Activated naive CD8-positive, alpha-beta T cell treated with anti-CD3 and anti-CD28 coated beads, Interleukin-2, amount 50 U/mL, for 24 hours (primary cell): ENCODE results near the gene C10orf67.
"Not testable (repeated sequence)": the region's sequence is repeated elsewhere in the genome, so short reads cannot be mapped to it uniquely, and the experiment has no call there.

ENCODE experiments used
- ATAC-seq: fragments of 150-1000 bp; cut with Tn5 transposase; one replicate; pipeline ENCODE4 v1.10.0; 2021
- DNase-seq: peaks from one replicate; pipeline ENCODE4 v3.0.0; 2021
- H3K27ac Mint-ChIP-seq: one replicate; pipeline ENCODE4 v1.8.0; 2021; ENCODE audit warnings: mild to moderate bottlenecking, mixed read lengths
- H3K27me3 Mint-ChIP-seq: one replicate; pipeline ENCODE4 v1.8.0; 2021; ENCODE audit warnings: mixed read lengths
- H3K36me3 Mint-ChIP-seq: one replicate; pipeline ENCODE4 v1.8.0; 2021; ENCODE audit warnings: low read depth, mixed read lengths
- H3K4me1 Mint-ChIP-seq: one replicate; pipeline ENCODE4 v1.8.0; 2021; ENCODE audit warnings: mixed read lengths
- H3K4me3 Mint-ChIP-seq: one replicate; pipeline ENCODE4 v1.8.0; 2021; ENCODE audit warnings: mild to moderate bottlenecking, moderate library complexity, mixed read lengths
- H3K9me3 Mint-ChIP-seq: one replicate; pipeline ENCODE4 v1.8.0; 2021; ENCODE audit warnings: mixed read lengths

Gene C10orf67

DNA sequence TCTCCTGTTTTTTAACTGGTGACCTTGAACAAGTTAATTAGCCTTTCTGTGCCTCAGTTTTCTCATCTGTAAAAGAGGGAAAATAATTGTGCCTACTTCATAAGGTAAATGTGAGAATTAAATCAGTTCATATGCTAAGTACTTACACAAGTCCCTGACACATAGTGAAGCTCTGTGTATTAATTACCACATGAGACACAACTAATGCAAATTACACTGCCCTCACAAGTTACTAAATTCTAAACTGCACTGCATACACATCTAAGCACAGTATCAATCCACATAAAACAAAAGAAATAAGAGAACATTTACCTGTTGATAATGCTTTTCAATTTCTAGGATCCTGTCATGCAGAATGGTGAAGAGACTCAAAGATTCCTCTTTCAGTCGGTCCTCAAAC lies 22.5 kb downstream of the C10orf67 start:
- DNase-seq (no peak), ATAC-seq (no peak)
- Mint-ChIP-seq H3K27ac (no peak overlapping the region), H3K9me3 (no peaks in the 10 kb centered on the region), H3K27me3 (peaks cover 16% of the 10 kb centered on the region), H3K4me1 (peaks cover 9% of the 10 kb centered on the region), H3K36me3 (no peaks in the 10 kb centered on the region), H3K4me3 (no peak overlapping the region)

DNA sequence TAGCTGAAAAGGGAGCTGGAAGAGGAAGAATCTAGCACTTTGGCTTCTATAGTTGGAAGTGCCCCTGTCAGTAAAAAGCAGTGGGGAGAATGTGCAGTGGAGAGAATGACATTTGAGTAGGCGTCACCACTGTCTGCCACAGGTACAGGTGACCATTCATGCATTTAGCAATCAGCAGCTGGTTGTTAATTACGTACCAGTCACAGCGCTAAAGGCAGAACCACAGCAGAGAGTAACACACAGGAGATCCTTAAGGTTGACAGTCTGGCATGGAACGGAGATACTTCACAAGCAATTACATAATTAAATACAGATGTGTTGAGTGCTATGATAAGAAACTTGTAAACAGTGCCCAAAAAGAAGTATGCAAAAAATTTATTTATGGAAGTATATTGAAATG lies 24.8 kb downstream of the C10orf67 start:
- Mint-ChIP-seq H3K36me3 (no peaks in the 10 kb centered on the region), H3K27me3 (peaks cover 5% of the 10 kb centered on the region), H3K4me3 (no peak overlapping the region), H3K4me1 (peaks cover 5% of the 10 kb centered on the region), H3K9me3 (no peaks in the 10 kb centered on the region), H3K27ac (no peak overlapping the region)
- no peak for DNase-seq
- no peak for ATAC-seq

DNA sequence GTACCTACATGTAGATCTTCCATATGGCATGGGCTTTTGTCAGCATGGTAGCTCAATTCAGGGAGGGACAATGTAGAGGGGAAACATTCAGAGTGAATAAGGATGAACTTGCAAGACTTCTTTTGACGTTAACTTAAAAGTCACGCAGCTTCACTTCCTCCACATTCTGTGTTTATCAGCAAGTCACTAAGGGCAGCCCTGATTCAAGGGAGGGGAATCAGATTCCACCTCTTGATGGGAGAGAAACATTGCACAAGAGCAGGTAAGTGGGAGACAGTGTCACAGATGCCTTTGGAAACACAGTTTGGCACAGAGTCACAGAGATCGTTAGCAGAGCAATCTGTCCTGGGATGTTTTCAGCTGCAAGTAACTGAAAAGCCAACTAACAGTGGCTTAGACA lies 26.2 kb downstream of the C10orf67 start:
- DNase-seq (no peak), ATAC-seq (no peak)
- Mint-ChIP-seq H3K27ac (no peak overlapping the region), H3K36me3 (no peaks in the 10 kb centered on the region), H3K4me3 (no peak overlapping the region), H3K9me3 (no peaks in the 10 kb centered on the region), H3K27me3 (no peaks in the 10 kb centered on the region), H3K4me1 (peaks cover 5% of the 10 kb centered on the region)

DNA sequence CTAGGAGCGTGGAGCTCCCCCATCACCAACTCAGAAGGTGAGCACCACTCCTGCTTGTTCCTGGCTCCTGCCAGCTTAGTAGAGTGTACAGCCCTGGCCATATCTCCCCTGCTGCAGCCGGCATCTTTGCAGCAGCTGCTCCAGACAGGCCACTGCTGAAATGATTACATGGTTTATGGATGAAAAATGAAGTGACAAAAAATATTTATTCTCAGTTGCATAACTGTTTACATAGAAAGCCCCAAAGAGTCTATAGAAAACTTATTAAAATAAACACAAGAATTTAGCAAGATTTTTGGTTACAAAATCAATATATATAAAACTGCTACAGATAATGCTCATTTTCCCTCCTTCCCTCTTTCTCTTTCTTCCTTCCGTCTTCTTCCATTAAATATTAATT lies 27.2 kb downstream of the C10orf67 start:
- no peaks in the 10 kb centered on the region for H3K9me3 Mint-ChIP-seq
- no peaks in the 10 kb centered on the region for H3K36me3 Mint-ChIP-seq
- H3K27me3 Mint-ChIP-seq: no peaks in the 10 kb centered on the region
- no peak overlapping the region for H3K4me3 Mint-ChIP-seq
- ATAC-seq (no peak), DNase-seq (no peak)
- H3K27ac Mint-ChIP-seq: no peak overlapping the region
- peaks cover 4% of the 10 kb centered on the region for H3K4me1 Mint-ChIP-seq

DNA sequence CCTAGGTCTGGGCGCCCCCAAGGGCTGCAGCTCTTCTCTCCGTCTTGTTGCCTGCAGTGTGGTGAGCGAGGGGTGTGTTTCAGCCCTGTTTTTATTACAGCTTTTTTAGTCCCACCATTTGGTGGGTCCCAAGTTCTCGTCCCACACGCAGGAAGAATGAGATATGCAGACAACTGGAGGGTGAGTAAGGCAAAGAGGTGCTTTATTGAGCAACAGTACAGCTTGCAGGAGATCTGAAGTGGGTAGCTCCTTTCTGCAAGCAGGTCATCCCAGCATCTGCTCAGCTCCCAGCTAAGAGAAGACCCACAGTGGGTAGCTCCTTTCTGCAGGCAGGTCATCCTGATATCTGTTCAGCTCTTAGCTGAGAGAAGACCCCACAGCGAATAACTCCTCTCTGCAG lies 28.2 kb downstream of the C10orf67 start:
- Mint-ChIP-seq H3K4me3 (no peak overlapping the region), H3K36me3 (no peaks in the 10 kb centered on the region), H3K9me3 (no peaks in the 10 kb centered on the region), H3K4me1 (no peaks in the 10 kb centered on the region), H3K27me3 (no peaks in the 10 kb centered on the region), H3K27ac (no peak overlapping the region)
- no peak for ATAC-seq
- DNase-seq: no peak

DNA sequence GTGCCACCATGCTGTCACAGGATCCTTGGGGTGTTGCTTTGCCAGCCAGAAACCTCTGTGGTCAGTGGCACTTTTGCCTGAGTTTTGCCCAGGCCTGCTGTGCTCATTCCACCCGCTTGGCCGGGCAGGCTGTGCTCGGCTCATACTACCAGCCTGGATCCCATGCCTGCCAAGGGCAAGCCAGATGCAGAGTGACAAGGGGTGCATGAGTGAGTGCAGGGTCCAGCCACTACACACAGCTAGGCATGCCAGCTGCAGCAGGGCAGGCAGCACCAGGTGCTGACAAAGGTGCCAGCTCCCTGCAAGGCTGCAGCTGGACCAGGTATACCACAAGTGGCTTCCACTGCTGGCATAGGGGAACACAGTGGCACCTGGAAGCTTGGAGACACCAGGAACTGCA lies 28.6 kb downstream of the C10orf67 start:
- Mint-ChIP-seq H3K4me1 (no peaks in the 10 kb centered on the region), H3K9me3 (no peaks in the 10 kb centered on the region), H3K36me3 (no peaks in the 10 kb centered on the region), H3K27ac (no peak overlapping the region), H3K4me3 (no peak overlapping the region), H3K27me3 (no peaks in the 10 kb centered on the region)
- no peak for DNase-seq
- no peak for ATAC-seq

DNA sequence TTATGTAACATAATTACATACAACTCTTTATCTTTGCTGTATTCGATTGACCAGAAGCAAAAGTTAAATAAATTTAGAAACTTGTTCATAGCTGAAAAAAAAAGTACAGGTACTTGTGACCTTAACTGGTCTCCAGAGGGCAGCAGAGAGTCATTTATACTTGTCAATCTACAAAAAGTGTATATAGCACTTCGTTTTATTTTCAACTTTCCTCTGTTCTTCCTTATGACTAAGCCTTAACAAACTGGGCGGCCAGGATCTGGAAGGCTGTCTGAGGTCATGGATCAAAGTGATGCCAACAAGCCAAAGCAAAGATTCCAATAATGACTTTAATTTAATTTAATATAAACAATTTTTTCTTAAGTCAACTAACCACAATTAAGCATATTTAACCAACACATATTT lies 29.8 kb downstream of the C10orf67 start:
- H3K9me3 Mint-ChIP-seq: no peaks in the 10 kb centered on the region
- H3K4me1 Mint-ChIP-seq: no peaks in the 10 kb centered on the region
- H3K27ac Mint-ChIP-seq: no peak overlapping the region
- no peaks in the 10 kb centered on the region for H3K36me3 Mint-ChIP-seq
- DNase-seq: peak; percentile 54
- H3K4me3 Mint-ChIP-seq: no peak overlapping the region
- H3K27me3 Mint-ChIP-seq: peaks cover 1% of the 10 kb centered on the region
- no peak for ATAC-seq

DNA sequence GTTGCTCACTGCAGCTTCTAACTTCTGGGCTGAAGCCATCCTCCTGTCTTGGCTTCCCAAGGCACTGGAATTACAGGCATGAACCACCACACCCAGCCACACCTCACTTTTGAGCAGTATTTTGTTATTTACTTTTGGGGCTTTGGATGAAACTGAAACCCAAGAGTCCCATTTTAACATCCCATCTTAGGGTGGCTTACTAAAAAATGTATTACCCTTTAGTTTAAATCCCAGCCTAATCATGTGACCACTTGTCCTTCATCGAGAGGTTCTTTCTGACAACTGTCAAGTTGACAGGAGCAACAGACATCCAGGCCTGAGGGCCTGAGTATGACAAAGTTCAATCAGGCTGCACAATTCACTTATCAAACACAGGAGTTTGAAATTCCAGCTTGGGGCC lies 33.6 kb downstream of the C10orf67 start:
- Mint-ChIP-seq H3K27ac (no peak overlapping the region), H3K36me3 (no peaks in the 10 kb centered on the region), H3K9me3 (no peaks in the 10 kb centered on the region), H3K4me1 (no peaks in the 10 kb centered on the region), H3K27me3 (peaks cover 11% of the 10 kb centered on the region), H3K4me3 (no peak overlapping the region)
- ATAC-seq: no peak
- no peak for DNase-seq

DNA sequence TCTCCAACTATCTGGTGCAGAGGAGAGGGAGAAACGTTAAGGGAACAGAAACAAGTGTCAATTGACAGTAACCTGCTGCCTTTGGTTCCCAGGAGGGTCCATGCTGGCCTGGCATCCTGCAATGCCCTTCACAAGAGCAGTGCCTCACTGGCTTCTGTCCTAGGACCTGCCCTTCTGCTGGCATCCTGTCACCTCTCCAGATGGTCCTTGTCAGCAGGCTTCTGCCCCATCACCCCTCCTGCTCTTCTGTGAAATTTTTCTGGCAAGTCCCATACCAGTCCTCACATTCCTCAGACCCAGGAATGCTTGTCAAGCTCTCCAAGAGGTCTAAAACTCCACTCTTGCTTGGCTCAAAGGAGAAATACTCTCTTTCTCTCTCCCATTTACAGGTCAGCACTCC lies 34.2 kb downstream of the C10orf67 start:
- Mint-ChIP-seq H3K9me3 (no peaks in the 10 kb centered on the region), H3K36me3 (no peaks in the 10 kb centered on the region), H3K4me1 (no peaks in the 10 kb centered on the region), H3K27me3 (peaks cover 11% of the 10 kb centered on the region), H3K4me3 (no peak overlapping the region), H3K27ac (no peak overlapping the region)
- ATAC-seq (no peak), DNase-seq (no peak)

DNA sequence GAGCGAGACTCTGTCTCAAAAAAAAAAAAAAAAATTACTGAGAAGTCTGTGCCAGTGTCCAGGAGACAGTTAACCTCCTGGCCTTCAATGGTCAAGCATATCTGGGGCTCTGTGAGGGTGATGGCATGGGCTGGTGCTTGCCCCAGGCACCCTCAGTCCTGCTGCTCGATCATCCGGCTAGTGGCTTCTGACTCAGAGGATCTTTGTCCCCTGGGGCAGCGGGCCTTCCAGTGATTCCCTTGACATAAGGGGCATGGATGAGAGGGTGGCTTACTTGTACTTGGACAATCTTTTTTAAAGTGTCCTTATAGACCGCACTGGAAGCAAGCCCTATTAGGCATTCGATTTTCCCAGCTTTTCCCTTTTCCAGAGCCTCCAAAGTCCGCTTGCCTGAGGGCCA lies 44.6 kb downstream of the C10orf67 start:
- H3K27ac Mint-ChIP-seq, H3K27me3 Mint-ChIP-seq, H3K36me3 Mint-ChIP-seq, H3K9me3 Mint-ChIP-seq, H3K4me1 Mint-ChIP-seq, DNase-seq, ATAC-seq, H3K4me3 Mint-ChIP-seq: not testable (repeated sequence)

DNA sequence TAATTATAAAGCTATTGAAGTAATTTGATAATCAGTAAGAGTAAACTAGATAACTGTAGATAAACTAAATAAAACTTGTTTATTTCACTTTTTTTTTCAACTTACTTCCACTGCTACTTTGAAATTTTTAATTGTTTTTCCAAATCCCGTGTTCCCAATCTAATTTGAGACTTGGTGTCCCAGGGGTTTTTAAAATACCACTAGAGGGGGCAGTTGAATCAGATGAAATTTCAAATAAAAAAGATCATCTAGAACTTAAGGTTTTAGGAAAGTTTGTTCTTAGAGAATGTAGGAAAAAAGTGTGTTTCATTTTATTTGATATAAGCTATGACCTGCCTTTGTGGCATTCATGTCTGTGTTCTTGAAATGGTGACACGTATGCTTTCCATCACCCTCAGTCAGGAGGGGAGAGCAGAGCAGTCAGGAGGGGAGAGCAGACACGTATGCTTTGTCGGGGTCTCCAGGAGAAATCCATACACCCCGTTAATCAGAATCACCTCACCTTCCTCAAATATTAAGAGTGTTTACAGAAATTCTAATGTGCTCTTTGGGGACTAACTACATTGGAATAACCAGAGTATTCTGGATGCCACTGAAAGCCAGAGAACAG lies 49.9 kb downstream of the C10orf67 start:
- Mint-ChIP-seq H3K27me3 (peaks cover 20% of the 10 kb centered on the region), H3K4me1 (no peaks in the 10 kb centered on the region), H3K9me3 (no peaks in the 10 kb centered on the region), H3K4me3 (no peak overlapping the region), H3K27ac (no peak overlapping the region), H3K36me3 (no peaks in the 10 kb centered on the region)
- no peak for ATAC-seq
- DNase-seq: no peak

DNA sequence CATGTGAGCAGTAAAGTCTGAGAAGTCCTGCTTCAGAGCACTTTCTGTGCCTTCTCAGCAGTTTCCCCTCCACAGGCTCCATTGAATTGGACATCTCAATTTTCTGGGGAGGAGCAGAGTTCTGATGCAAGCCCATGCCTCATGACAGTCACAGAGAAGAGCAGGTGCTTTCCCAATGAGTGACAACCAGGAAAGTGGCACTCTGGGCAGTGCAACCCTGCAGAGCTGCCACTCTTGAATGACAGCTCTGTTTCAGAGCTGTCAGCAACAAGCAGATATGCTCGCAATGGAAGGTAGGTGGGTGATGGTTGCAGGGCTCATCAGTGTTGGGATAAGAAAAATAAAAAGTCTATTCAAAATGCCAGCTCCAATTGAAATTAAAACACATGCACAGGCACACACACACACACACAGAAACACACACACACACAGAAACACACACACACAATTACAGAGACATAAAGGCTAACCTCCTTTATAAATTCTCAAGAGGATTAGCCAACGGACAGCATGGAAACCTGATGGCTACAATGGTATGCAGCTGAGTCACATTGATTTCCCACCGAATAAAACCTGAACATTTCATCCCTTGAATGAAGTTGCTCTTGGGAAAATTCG lies 50.5 kb downstream of the C10orf67 start:
- no peaks in the 10 kb centered on the region for H3K9me3 Mint-ChIP-seq
- peaks cover 20% of the 10 kb centered on the region for H3K27me3 Mint-ChIP-seq
- DNase-seq (no peak), ATAC-seq (no peak)
- H3K27ac Mint-ChIP-seq: no peak overlapping the region
- no peaks in the 10 kb centered on the region for H3K36me3 Mint-ChIP-seq
- no peak overlapping the region for H3K4me3 Mint-ChIP-seq
- no peaks in the 10 kb centered on the region for H3K4me1 Mint-ChIP-seq

DNA sequence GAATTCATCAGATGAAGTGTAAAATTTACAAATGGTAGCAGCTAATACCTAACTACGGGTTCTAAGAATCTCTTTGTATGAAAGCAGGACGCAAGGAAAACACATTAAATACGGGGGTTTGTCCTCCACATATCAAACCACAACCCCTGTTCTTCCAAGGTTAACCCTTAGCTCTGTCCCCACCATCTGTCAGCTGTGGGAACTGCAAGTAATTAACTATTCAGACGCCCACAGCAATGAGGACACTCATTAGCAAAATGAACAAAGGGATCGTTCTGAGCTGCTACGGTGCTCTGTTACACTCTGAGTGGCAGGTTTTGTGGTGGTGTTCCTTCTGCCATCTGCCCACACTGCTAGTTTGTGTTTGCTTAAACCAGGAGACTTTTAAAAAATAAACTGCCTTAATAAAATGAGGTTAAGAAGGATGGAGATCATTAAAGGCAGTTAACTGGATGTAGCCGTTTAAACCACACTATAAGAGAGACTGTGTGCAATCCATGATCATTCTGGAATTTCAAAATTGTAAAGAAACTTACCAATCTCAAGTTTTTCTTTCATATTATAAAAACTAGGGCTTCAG lies 51.4 kb downstream of the C10orf67 start:
- H3K27me3 Mint-ChIP-seq: peaks cover 20% of the 10 kb centered on the region
- H3K9me3 Mint-ChIP-seq: no peaks in the 10 kb centered on the region
- no peak overlapping the region for H3K4me3 Mint-ChIP-seq
- ATAC-seq (peak; percentile 80), DNase-seq (peak; percentile 45)
- no peaks in the 10 kb centered on the region for H3K4me1 Mint-ChIP-seq
- H3K36me3 Mint-ChIP-seq: no peaks in the 10 kb centered on the region
- no peak overlapping the region for H3K27ac Mint-ChIP-seq

DNA sequence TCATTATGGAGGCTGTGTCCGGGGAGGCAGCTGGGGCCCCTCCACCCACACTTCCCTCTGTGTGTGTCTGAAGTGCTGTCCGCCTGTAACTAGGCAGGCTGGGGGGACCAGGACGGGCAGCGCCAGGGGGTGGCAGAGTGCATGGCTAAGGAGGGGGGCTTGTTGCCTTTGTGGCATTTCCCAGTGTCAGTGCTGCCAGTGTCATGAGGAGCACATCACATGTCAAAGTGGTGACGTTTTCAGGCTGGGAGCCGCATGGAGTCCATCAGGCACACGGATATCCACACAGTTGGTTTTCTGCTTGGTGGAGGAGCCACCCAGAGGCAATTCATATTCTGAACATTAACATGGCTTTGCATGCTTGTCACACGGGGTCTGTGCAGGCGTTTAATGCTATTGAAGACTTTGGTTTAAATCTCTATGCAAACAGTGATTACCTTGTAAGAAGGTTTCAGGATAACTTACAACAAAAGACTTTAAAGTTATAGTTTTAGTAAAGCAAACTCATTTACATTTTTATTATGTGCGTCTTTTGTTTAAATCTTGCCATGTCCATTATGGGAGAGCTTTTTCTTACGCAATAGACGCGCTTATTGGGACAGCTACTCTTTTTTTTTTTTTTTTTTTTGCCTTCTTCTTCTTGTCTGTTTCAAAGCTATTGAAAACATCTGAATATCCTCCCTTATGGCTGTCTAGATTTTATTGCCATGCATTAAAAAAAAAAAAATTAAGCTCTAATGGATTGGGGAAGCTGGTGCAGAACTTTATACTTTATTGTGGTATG lies 52.9 kb downstream of the C10orf67 start:
- H3K4me3 Mint-ChIP-seq: no peak overlapping the region
- H3K27ac Mint-ChIP-seq: no peak overlapping the region
- H3K27me3 Mint-ChIP-seq: peaks cover 20% of the 10 kb centered on the region
- DNase-seq: no peak
- no peak for ATAC-seq
- no peaks in the 10 kb centered on the region for H3K36me3 Mint-ChIP-seq
- no peaks in the 10 kb centered on the region for H3K4me1 Mint-ChIP-seq
- no peaks in the 10 kb centered on the region for H3K9me3 Mint-ChIP-seq
